ENCODE results near the gene SAMD14. TPM values are rescaled to one million over a fixed set of nuclear protein-coding genes. Genes with fewer than 3 reads are reported as not detected.

The SAMD14 gene
- total and polyA plus RNA-seq, 10 of the 15 experiments (the other 5 are each of a cell fraction or from before 2014, with no cell fraction given): 0.06 to 1.7 (median 0.25) TPM; not detected in 3

DNA sequence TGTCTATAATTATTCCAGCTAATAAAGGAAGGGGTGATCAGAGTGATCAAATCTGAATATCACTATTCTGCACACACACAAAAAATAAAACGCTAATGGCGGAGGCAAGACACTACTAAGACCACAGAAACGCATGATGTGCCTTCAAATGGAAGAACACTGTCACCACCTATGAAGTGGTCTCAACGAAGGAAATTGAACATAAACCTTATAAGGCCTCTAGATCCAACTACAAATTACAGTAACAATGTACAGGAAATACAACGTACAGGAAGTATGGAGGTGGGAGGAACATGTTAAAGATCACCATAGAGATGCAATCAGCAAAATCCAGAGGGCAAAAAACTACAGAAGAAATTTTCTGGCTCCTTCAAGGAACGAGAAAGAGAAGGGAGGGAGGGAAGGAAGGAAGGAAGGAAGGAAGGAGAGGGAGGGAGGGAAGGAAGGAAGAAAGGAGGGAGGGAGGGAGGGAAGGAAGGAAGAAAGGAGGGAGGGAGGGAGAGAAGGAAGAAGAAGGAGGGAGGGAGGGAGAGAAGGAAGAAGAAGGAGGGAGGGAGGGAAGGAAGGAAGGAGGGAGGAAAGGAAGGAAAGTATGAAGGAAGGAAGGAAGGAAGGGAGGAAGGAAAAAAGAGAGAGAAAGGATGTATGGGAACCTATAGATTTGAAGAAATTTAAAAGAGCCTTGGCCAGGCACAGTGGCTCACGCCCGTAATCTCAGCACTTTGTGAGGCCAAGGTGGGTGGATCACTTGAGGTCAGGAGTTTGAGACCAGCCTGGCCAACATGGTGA, 32.7 kb upstream of the SAMD14 start (continued):
- TF ChIP-seq TCF3 (IDR thresholded peaks at IDR 0.05; ENCODE audit: borderline replicate concordance, insufficient read depth, low read depth, low read length) (no peak), FOXM1 (IDR thresholded peaks at IDR 0.05; ENCODE audit: low read depth, low read length) (no peak)

DNA sequence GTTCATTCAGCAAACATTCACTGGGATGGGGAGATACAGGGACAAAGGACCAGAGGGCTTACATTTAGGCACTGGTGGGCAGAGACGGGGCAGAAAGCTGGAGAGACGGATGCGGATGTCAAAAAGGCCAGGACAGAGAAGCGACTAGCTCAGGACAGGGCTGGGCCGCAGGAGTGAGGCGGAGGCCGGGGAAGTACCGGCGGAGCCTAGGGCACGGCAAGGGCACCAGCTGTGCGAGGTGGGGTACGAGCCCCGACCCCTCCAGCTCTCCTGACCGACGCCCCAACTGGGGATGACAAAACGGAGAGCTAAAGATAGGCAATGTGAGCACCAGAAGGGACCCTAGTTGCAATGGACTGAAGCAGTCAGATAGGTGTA, 31.9 kb upstream of the SAMD14 start:
- no peak for DNase-seq (ENCODE audit: low read depth, low spot score)
- H3K9ac ChIP-seq (ENCODE audit: control insufficient read depth, insufficient read depth, low read length): no peak overlapping the region
- H3K4me3 ChIP-seq: no peak overlapping the region
- no peaks in the 10 kb centered on the region for H3K9me3 ChIP-seq (replicated peaks; ENCODE audit: control insufficient read depth, insufficient read depth, low read length)
- H4K20me1 ChIP-seq (ENCODE audit: control insufficient read depth, insufficient read depth): no peaks in the 10 kb centered on the region
- no peaks in the 10 kb centered on the region for H3K79me2 ChIP-seq (ENCODE audit: control insufficient read depth, insufficient read depth, low read length)
- TF ChIP-seq EZH2 (IDR thresholded peaks at IDR 0.05; ENCODE audit: borderline replicate concordance, control insufficient read depth, low read depth, low read length): no peak
- TF ChIP-seq HDGF (IDR thresholded peaks at IDR 0.05): peak; percentile 11; the same call in 1 of the 2 replicates
- ChIA-PET CTCF (interaction anchor here (0.8 to 2.8 kb wide), 26 partner anchors 8 to 163 kb away, joined by 3 to 99 read pairs (median 6); partner anchors contain the start of genes COL1A1, PDK2, PPP1R9B and SAMD14), RAD21 (ENCODE audit: unreplicated experiment) (interaction anchor here (0.7 to 2.6 kb wide), 11 partner anchors 10 to 68 kb away, joined by 3 to 19 read pairs (median 6); no protein-coding TSS in a partner anchor), POLR2A (interaction anchor here (0.6 to 2.6 kb wide), 9 partner anchors 8 to 69 kb away, joined by 3 to 18 read pairs (median 5); no protein-coding TSS in a partner anchor), SMC1A (ENCODE audit: uncharacterized antibody, unreplicated experiment) (interaction anchor here (0.8 to 2.8 kb wide), 15 partner anchors 11 to 68 kb away, joined by 3 to 31 read pairs (median 6); partner anchors contain the start of genes PDK2 and PPP1R9B)
- BruUV-seq (replicated peaks): no TSS peak
- intact Hi-C loops (cut with micrococcal nuclease; ENCODE audit: unreplicated experiment) (loop anchor here (1.0 kb wide), 2 partner anchors 22 to 68 kb away; no protein-coding TSS in a partner anchor), in situ Hi-C loops (cut with MboI) (loop anchor here (5.0 kb wide), 1 partner anchor 35 kb away; no protein-coding TSS in a partner anchor)
- WGBS (ENCODE audit: insufficient coverage, insufficient replicate concordance, low lambda C conversion rate, missing lambda C conversion rate): 40% methylated on average over 16 of the region's 16 CpGs
- ATAC-seq: no peak
- H3K4me2 ChIP-seq (ENCODE audit: control insufficient read depth, insufficient read depth): peak overlapping the region; percentile 53
- peaks cover 26% of the 10 kb centered on the region for H3K4me1 ChIP-seq (ENCODE audit: control insufficient read depth, insufficient read depth, low read length)
- no peaks in the 10 kb centered on the region for H3K27me3 ChIP-seq (replicated peaks in 1 of 2; ENCODE audit: control insufficient read depth in 2 of 2, insufficient read depth in 2 of 2, low read length in 1 of 2)
- H3K36me3 ChIP-seq (ENCODE audit: control insufficient read depth in 2 of 2, insufficient read depth in 2 of 2, low read length in 1 of 2): no peaks in the 10 kb centered on the region
- FAIRE-seq: no peak
- H3K27ac ChIP-seq (ENCODE audit: control insufficient read depth, insufficient read depth): no peak overlapping the region
- peak overlapping the region; percentile 73 for H2AFZ ChIP-seq (ENCODE audit: control insufficient read depth, low read depth, low read length)

Data from GM12878 (cell line).